Measurements from ENCODE around the gene WDR4.

DNA sequence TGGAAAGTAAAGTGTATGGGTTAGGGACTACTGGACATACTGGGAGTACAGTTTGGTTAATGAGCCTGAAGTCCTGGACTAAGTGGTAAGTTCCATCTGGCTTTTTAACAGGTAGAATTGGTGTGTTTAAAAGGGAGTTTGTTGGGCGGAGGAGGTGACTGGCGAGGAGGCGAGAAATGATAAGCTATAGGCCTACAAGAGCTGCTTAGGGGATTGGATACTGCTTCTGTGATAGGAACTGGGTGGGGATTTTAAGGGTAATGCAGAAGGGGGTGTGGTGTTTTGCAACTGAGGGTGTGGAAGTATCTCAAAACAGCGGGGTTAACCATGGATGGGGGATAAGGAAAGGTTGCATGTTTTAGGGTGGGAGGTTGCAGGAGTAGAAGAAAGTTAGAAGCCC lies 42.6 kb upstream of the WDR4 start:
- TF ChIP-seq CTCF (conservative IDR thresholded peaks at IDR 0.05; ENCODE audit: low read depth, low read length) (no peak), MXI1 (IDR thresholded peaks at IDR 0.05; ENCODE audit: borderline replicate concordance, low read depth, low read length) (no peak), RAD21 (IDR thresholded peaks at IDR 0.05; ENCODE audit: low read length) (no peak), RCOR1 (IDR thresholded peaks at IDR 0.05; ENCODE audit: insufficient replicate concordance, low read length) (no peak), POLR2A (IDR thresholded peaks at IDR 0.05; ENCODE audit: low read depth, low read length) (no peak), MAZ (IDR thresholded peaks at IDR 0.05; ENCODE audit: borderline replicate concordance, low read depth, low read length) (no peak), CEBPB (IDR thresholded peaks at IDR 0.05; ENCODE audit: low read depth, low read length) (no peak), MAFK (IDR thresholded peaks at IDR 0.05; ENCODE audit: low read depth, low read length) (no peak), USF2 (IDR thresholded peaks at IDR 0.05; ENCODE audit: low read depth, low read length) (no peak), CHD1 (IDR thresholded peaks at IDR 0.05; ENCODE audit: low read depth, low read length) (no peak), FOS (IDR thresholded peaks at IDR 0.05; ENCODE audit: low read depth, low read length) (no peak)
- TF ChIP-seq, protein P1, sequence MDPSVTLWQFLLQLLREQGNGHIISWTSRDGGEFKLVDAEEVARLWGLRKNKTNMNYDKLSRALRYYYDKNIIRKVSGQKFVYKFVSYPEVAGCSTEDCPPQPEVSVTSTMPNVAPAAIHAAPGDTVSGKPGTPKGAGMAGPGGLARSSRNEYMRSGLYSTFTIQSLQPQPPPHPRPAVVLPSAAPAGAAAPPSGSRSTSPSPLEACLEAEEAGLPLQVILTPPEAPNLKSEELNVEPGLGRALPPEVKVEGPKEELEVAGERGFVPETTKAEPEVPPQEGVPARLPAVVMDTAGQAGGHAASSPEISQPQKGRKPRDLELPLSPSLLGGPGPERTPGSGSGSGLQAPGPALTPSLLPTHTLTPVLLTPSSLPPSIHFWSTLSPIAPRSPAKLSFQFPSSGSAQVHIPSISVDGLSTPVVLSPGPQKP (IDR thresholded peaks at IDR 0.05; ENCODE audit: borderline replicate concordance, low read depth, low read length): no peak
